Ovary (tissue), 3 donors: Measurements from ENCODE around the gene TBX20.
"Not testable (repeated sequence)": the region's sequence is repeated elsewhere in the genome, so short reads cannot be mapped to it uniquely, and the experiment has no call there.

Source experiments
- CTCF ChIP-seq, 3 donors: fragments of 450-650 bp in 2 of 3; fragments of 200-600 bp in 1 of 3; IDR thresholded peaks; one replicate each; pipeline versions ENCODE4 v1.5.1 to v1.8.0; 2016 to 2022; ENCODE audit warnings: antibody characterized with exemption in 3 of 3, mild to moderate bottlenecking in 1 of 3
- EP300 ChIP-seq: sonication (generic); formaldehyde crosslinking; IDR thresholded peaks from one replicate; pipeline ENCODE4 v1.6.1; 2017; ENCODE audit warnings: antibody characterized with exemption
- POLR2A ChIP-seq: fragments of 450-650 bp; IDR thresholded peaks from one replicate; pipeline ENCODE4 v1.6.1; 2017; ENCODE audit warnings: antibody characterized with exemption, mild to moderate bottlenecking, moderate library complexity
- donor health status: DM: no; HTN: no; CAD: no.

- not testable (repeated sequence) for TF ChIP-seq POLR2A; CTCF (IDR thresholded peaks at IDR 0.05); EP300
Measured at GRCh38 chr7:35161059-35161740, 92.7 kb downstream of the TBX20 start.
